Raji (cell line): ENCODE results near the gene CCBE1.

ENCODE experiments used
- POLR2A ChIP-seq: IDR thresholded peaks from 2 replicates; pipeline ENCODE4 v1.6.1; 2011; ENCODE audit warnings: low read depth, low read length, control low read depth; ENCODE audit not compliant: insufficient read depth

The CCBE1 gene

GRCh38 chr18:59672235-59672711 lies 24.9 kb downstream of the CCBE1 start:
- TF ChIP-seq POLR2A = no peak

- no peak for TF ChIP-seq POLR2A
Measured at GRCh38 chr18:59671551-59671950, 25.7 kb downstream of the CCBE1 start.

GRCh38 chr18:59669872-59670657 lies 27.2 kb downstream of the CCBE1 start:
- no peak for TF ChIP-seq POLR2A

GRCh38 chr18:59667488-59667887 lies 29.7 kb downstream of the CCBE1 start:
- TF ChIP-seq POLR2A = no peak

GRCh38 chr18:59665057-59666006 lies 31.9 kb downstream of the CCBE1 start:
- TF ChIP-seq POLR2A = no peak

- no peak for TF ChIP-seq POLR2A
Measured at GRCh38 chr18:59664329-59664728, 32.9 kb downstream of the CCBE1 start.

GRCh38 chr18:59663096-59663495 lies 34.1 kb downstream of the CCBE1 start:
- no peak for TF ChIP-seq POLR2A

- TF ChIP-seq POLR2A = no peak
Measured at GRCh38 chr18:59661891-59662701, 35.1 kb downstream of the CCBE1 start.

- no peak for TF ChIP-seq POLR2A
Measured at GRCh38 chr18:59660786-59661743, 36.2 kb downstream of the CCBE1 start.

GRCh38 chr18:59660366-59660765 lies 36.9 kb downstream of the CCBE1 start:
- no peak for TF ChIP-seq POLR2A

- TF ChIP-seq POLR2A = no peak
Measured at GRCh38 chr18:59659508-59660170, 37.6 kb downstream of the CCBE1 start.

- TF ChIP-seq POLR2A = no peak
Measured at GRCh38 chr18:59658941-59659340, 38.3 kb downstream of the CCBE1 start.

GRCh38 chr18:59657012-59657411 lies 40.2 kb downstream of the CCBE1 start:
- no peak for TF ChIP-seq POLR2A

GRCh38 chr18:59656373-59656887 lies 40.8 kb downstream of the CCBE1 start:
- TF ChIP-seq POLR2A = no peak

GRCh38 chr18:59655676-59656075 lies 41.5 kb downstream of the CCBE1 start:
- no peak for TF ChIP-seq POLR2A
